Measurements from ENCODE around the gene CSNK2A3. TPM values are rescaled to one million over a fixed set of nuclear protein-coding genes. Genes with fewer than 3 reads are reported as not detected.

The CSNK2A3 gene
- total RNA-seq, result 3.7 and 4.1 TPM in 2 replicates

GRCh38 chr11:11352878-11353277, at the start of gene CSNK2A3:
Gene CSNK2A3 (minus strand): TSS chr11:11353250. CDS start chr11:11353119, 131 bp downstream.

